Activated CD8-positive, alpha-beta memory T cell treated with anti-CD3 and anti-CD28 coated beads, Interleukin-2, amount 50 U/mL, for 48 hours (primary cell): ENCODE results near the gene AP5S1.

Source experiments
- DNase-seq: peaks from one replicate; pipeline ENCODE4 v3.0.0-alpha.2; 2020

Gene AP5S1

GRCh38 chr20:3846740-3847428, 26.5 kb downstream of the AP5S1 start, which contains the start of gene MAVS:
Gene MAVS, plus strand, starts transcription at chr20:3846834. Its CDS starts 7,791 bp downstream, at chr20:3854625.
- DNase-seq: peak; percentile 93

- DNase-seq: no peak
Measured at GRCh38 chr20:3847429-3847940, 27.1 kb downstream of the AP5S1 start.

- DNase-seq: no peak
Measured at GRCh38 chr20:3848565-3848964, 28.2 kb downstream of the AP5S1 start.

GRCh38 chr20:3854462-3854871, 34.1 kb downstream of the AP5S1 start:
- no peak for DNase-seq

GRCh38 chr20:3857405-3857804, 37.1 kb downstream of the AP5S1 start:
- no peak for DNase-seq

GRCh38 chr20:3858689-3859088, 38.3 kb downstream of the AP5S1 start:
- DNase-seq: no peak

GRCh38 chr20:3861191-3861590, 40.8 kb downstream of the AP5S1 start:
- no peak for DNase-seq

- no peak for DNase-seq
Measured at GRCh38 chr20:3862333-3862732, 42.0 kb downstream of the AP5S1 start.

GRCh38 chr20:3863317-3863716, 43.0 kb downstream of the AP5S1 start:
- DNase-seq: no peak

- DNase-seq: no peak
Measured at GRCh38 chr20:3864518-3864917, 44.2 kb downstream of the AP5S1 start.

- DNase-seq: no peak
Measured at GRCh38 chr20:3865152-3865886, 45.0 kb downstream of the AP5S1 start.

GRCh38 chr20:3865887-3866407, 45.6 kb downstream of the AP5S1 start:
- no peak for DNase-seq

- DNase-seq: no peak
Measured at GRCh38 chr20:3866464-3866863, 46.1 kb downstream of the AP5S1 start.

- DNase-seq: no peak
Measured at GRCh38 chr20:3867802-3868201, 47.5 kb downstream of the AP5S1 start.

- DNase-seq: no peak
Measured at GRCh38 chr20:3869839-3870634, 49.7 kb downstream of the AP5S1 start.

- DNase-seq: no peak
Measured at GRCh38 chr20:3871550-3872265, 51.4 kb downstream of the AP5S1 start.

- no peak for DNase-seq
Measured at GRCh38 chr20:3873507-3873906, 53.2 kb downstream of the AP5S1 start.

- DNase-seq: no peak
Measured at GRCh38 chr20:3874194-3874844, 54.0 kb downstream of the AP5S1 start.

- no peak for DNase-seq
Measured at GRCh38 chr20:3875378-3875974, 55.1 kb downstream of the AP5S1 start.

GRCh38 chr20:3876000-3876399, 55.7 kb downstream of the AP5S1 start:
- DNase-seq: no peak

- DNase-seq: no peak
Measured at GRCh38 chr20:3876676-3877075, 56.3 kb downstream of the AP5S1 start.
